Activated T-cell treated with anti-CD3 and anti-CD28 coated beads, Interleukin-2, amount 50 U/mL, for 1 hour (primary cell): ENCODE measurements around the gene RGS9BP.
"Not testable (repeated sequence)": the region's sequence is repeated elsewhere in the genome, so short reads cannot be mapped to it uniquely, and the experiment has no call there.

Source experiments
- DNase-seq: peaks from one replicate; pipeline ENCODE4 v3.0.0-alpha.2; 2020

The RGS9BP gene

GRCh38 chr19:32675720-32676185, at the start of gene RGS9BP:
TSS of gene RGS9BP (plus strand) at chr19:32675848. CDS start at chr19:32676264, 416 bp downstream.
- peak; percentile 68 for DNase-seq

GRCh38 chr19:32626969-32627368, 48.7 kb upstream of the RGS9BP start:
- DNase-seq = no peak

- no peak for DNase-seq
Measured at GRCh38 chr19:32627714-32628270, 47.9 kb upstream of the RGS9BP start.

GRCh38 chr19:32630338-32630737, 45.3 kb upstream of the RGS9BP start:
- DNase-seq = no peak

GRCh38 chr19:32631381-32631780, 44.3 kb upstream of the RGS9BP start:
- DNase-seq = no peak

GRCh38 chr19:32637480-32637879, 38.2 kb upstream of the RGS9BP start:
- DNase-seq = no peak

GRCh38 chr19:32638625-32639024, 37.0 kb upstream of the RGS9BP start:
- no peak for DNase-seq

- peak; percentile 56 for DNase-seq
Measured at GRCh38 chr19:32642771-32643170, 32.9 kb upstream of the RGS9BP start.

- DNase-seq = no peak
Measured at GRCh38 chr19:32646556-32646955, 29.1 kb upstream of the RGS9BP start.

- no peak for DNase-seq
Measured at GRCh38 chr19:32647361-32647760, 28.3 kb upstream of the RGS9BP start.

- DNase-seq = no peak
Measured at GRCh38 chr19:32649751-32650150, 25.9 kb upstream of the RGS9BP start.

GRCh38 chr19:32650671-32651070, 25.0 kb upstream of the RGS9BP start:
- DNase-seq = no peak

GRCh38 chr19:32651729-32652140, 23.9 kb upstream of the RGS9BP start:
- DNase-seq = no peak

GRCh38 chr19:32652331-32652730, 23.3 kb upstream of the RGS9BP start:
- not testable (repeated sequence) for DNase-seq

GRCh38 chr19:32652894-32653598, 22.6 kb upstream of the RGS9BP start:
- no peak for DNase-seq

GRCh38 chr19:32653599-32653915, 22.1 kb upstream of the RGS9BP start:
- no peak for DNase-seq

- not testable (repeated sequence) for DNase-seq
Measured at GRCh38 chr19:32656379-32656778, 19.3 kb upstream of the RGS9BP start.

GRCh38 chr19:32658075-32658474, 17.6 kb upstream of the RGS9BP start:
- DNase-seq = no peak

GRCh38 chr19:32658527-32658926, 17.1 kb upstream of the RGS9BP start:
- DNase-seq = no peak

- DNase-seq = no peak
Measured at GRCh38 chr19:32661318-32661717, 14.3 kb upstream of the RGS9BP start.

GRCh38 chr19:32662186-32662585, 13.5 kb upstream of the RGS9BP start:
- no peak for DNase-seq

- DNase-seq = no peak
Measured at GRCh38 chr19:32666084-32666483, 9.6 kb upstream of the RGS9BP start.

GRCh38 chr19:32669310-32669709, 6.3 kb upstream of the RGS9BP start:
- no peak for DNase-seq

GRCh38 chr19:32671883-32672593, 3.6 kb upstream of the RGS9BP start:
- DNase-seq = no peak
